Sigmoid colon (tissue), 4 donors: ENCODE measurements around the gene MAL.

ENCODE experiments used
- CTCF ChIP-seq, 4 experiments: fragments of 450-650 bp in 3 of 4; fragments of 200-600 bp in 1 of 4; IDR thresholded peaks; one replicate each; pipeline ENCODE4 v1.5.1; 2016 to 2019; ENCODE audit warnings: antibody characterized with exemption in 4 of 4, mild to moderate bottlenecking in 3 of 4, moderate library complexity in 2 of 4
- EP300 ChIP-seq, 4 donors: sonication (generic); formaldehyde crosslinking; IDR thresholded peaks; one replicate each; pipeline ENCODE4 v1.6.1; 2017; ENCODE audit warnings: antibody characterized with exemption in 4 of 4
- POLR2A ChIP-seq, 2 donors: fragments of 450-650 bp; IDR thresholded peaks; one replicate each; pipeline ENCODE4 v1.6.1; 2016; ENCODE audit warnings: antibody characterized with exemption in 2 of 2, mild to moderate bottlenecking in 2 of 2, moderate library complexity in 2 of 2
- POLR2AphosphoS5 ChIP-seq, 4 donors: sonication (generic); formaldehyde crosslinking; IDR thresholded peaks; one replicate each; pipeline ENCODE4 v1.6.1; 2017; ENCODE audit warnings: antibody characterized with exemption in 4 of 4

DNA sequence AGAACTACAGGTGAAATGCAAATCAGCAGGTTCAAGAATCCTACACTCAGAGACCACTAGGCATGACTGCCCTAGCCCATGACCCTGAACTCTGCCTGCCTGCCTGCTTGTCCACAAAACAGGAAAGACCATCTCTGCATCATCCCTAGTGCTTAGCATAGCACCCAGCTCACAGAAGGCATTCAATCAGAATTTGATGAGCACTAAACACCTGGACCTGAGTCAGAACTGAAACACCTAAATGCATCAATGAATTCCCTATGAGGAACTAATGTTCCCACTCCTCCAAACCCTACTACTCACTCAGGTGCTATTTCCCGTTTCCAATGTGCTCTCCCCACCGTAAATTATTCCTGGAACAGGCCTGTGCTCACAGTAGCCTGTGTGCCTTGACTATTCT lies 74.4 kb downstream of the MAL start:
- TF ChIP-seq POLR2AphosphoS5 (IDR thresholded peaks at IDR 0.05) (no peak), CTCF (IDR thresholded peaks at IDR 0.05) (no peak), POLR2A (IDR thresholded peaks at IDR 0.05) (no peak), EP300 (IDR thresholded peaks at IDR 0.05) (no peak)
